Lower leg skin (tissue), 3 donors: Measurements from ENCODE around the gene P3R3URF.

Experiments
- POLR2A ChIP-seq, 2 donors: fragments of 450-650 bp; IDR thresholded peaks; one replicate each; pipeline ENCODE4 v1.6.1; 2016 to 2017; ENCODE audit warnings: antibody characterized with exemption in 2 of 2, mild to moderate bottlenecking in 1 of 2, moderate library complexity in 1 of 2
- TF ChIP-seq, protein P1 (sequence below), 3 donors: fragments of 450-650 bp; IDR thresholded peaks; one replicate each; pipeline ENCODE4 v1.5.1; 2016; ENCODE audit warnings: antibody characterized with exemption in 3 of 3, mild to moderate bottlenecking in 3 of 3, moderate library complexity in 2 of 3

DNA sequence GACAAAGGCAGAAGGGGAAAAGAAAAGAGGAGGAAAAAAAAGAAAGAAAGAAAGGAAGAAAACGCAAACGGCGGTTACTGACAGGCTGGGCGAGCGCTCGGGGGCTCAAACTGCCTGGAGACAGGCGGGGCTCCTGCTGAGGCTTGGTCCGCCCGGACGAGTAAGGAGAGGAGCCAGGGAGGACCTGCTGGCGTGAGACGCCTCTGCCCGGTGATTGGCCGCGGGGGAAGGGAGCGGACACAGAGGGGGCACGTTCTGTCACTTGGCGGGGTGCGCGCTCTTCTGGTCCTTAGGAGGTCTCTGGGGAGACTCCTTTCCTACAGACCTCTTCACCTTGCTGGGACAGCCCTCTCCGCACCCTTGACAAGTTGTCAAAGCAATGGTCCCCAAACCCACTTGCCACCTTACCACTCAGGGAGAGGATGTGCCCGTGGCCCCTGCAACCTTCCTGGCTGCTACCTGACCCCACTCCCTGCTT, 43.1 kb downstream of the P3R3URF start:
- no peak for TF ChIP-seq POLR2A (IDR thresholded peaks at IDR 0.05)
- TF ChIP-seq, protein P1, sequence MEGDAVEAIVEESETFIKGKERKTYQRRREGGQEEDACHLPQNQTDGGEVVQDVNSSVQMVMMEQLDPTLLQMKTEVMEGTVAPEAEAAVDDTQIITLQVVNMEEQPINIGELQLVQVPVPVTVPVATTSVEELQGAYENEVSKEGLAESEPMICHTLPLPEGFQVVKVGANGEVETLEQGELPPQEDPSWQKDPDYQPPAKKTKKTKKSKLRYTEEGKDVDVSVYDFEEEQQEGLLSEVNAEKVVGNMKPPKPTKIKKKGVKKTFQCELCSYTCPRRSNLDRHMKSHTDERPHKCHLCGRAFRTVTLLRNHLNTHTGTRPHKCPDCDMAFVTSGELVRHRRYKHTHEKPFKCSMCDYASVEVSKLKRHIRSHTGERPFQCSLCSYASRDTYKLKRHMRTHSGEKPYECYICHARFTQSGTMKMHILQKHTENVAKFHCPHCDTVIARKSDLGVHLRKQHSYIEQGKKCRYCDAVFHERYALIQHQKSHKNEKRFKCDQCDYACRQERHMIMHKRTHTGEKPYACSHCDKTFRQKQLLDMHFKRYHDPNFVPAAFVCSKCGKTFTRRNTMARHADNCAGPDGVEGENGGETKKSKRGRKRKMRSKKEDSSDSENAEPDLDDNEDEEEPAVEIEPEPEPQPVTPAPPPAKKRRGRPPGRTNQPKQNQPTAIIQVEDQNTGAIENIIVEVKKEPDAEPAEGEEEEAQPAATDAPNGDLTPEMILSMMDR (IDR thresholded peaks at IDR 0.05), result no peak
